ENCODE results near the gene UQCR11.
A peak's percentile ranks its signal among the peaks of the same experiment; 100 is the strongest.

Gene UQCR11

GRCh38 chr19:1636325-1637236 lies 31.3 kb upstream of the UQCR11 start:
- no peak for DNase-seq (ENCODE audit: low read depth in 4 of 4, low spot score in 1 of 4)

GRCh38 chr19:1634938-1635243 lies 29.6 kb upstream of the UQCR11 start:
- DNase-seq (ENCODE audit: low read depth in 4 of 4, low spot score in 1 of 4), result no peak

- DNase-seq (ENCODE audit: low read depth in 4 of 4, low spot score in 1 of 4), result no peak
These were observed 29.1 kb upstream of the UQCR11 start for GRCh38 chr19:1634242-1634937.

- DNase-seq (ENCODE audit: low read depth in 4 of 4, low spot score in 1 of 4), result no peak
These were observed 28.1 kb upstream of the UQCR11 start for GRCh38 chr19:1633269-1633826.

GRCh38 chr19:1632462-1633268 lies 27.4 kb upstream of the UQCR11 start:
- no peak for DNase-seq (ENCODE audit: low read depth in 4 of 4, low spot score in 1 of 4)

- no peak for DNase-seq (ENCODE audit: low read depth in 4 of 4, low spot score in 1 of 4)
These were observed 26.4 kb upstream of the UQCR11 start for GRCh38 chr19:1631557-1632100.

- no peak for DNase-seq (ENCODE audit: low read depth in 4 of 4, low spot score in 1 of 4)
These were observed 25.5 kb upstream of the UQCR11 start for GRCh38 chr19:1630811-1631210.

- DNase-seq (ENCODE audit: low read depth in 4 of 4, low spot score in 1 of 4), result no peak
These were observed 24.8 kb upstream of the UQCR11 start for GRCh38 chr19:1630012-1630411.

- no peak for DNase-seq (ENCODE audit: low read depth in 4 of 4, low spot score in 1 of 4)
These were observed 24.1 kb upstream of the UQCR11 start for GRCh38 chr19:1629256-1629808.

- no peak for DNase-seq (ENCODE audit: low read depth in 4 of 4, low spot score in 1 of 4)
These were observed 21.9 kb upstream of the UQCR11 start for GRCh38 chr19:1627194-1627593.

GRCh38 chr19:1626417-1627010 lies 21.3 kb upstream of the UQCR11 start:
- DNase-seq (ENCODE audit: low read depth in 4 of 4, low spot score in 1 of 4), result no peak

GRCh38 chr19:1624458-1624857 lies 19.2 kb upstream of the UQCR11 start:
- peak in 2 of 4 experiments; percentile 30 to 36 for DNase-seq (ENCODE audit: low read depth in 4 of 4, low spot score in 1 of 4)

- DNase-seq (ENCODE audit: low read depth in 4 of 4, low spot score in 1 of 4), result no peak
These were observed 17.3 kb upstream of the UQCR11 start for GRCh38 chr19:1622541-1622940.

- no peak for DNase-seq (ENCODE audit: low read depth in 4 of 4, low spot score in 1 of 4)
These were observed 16.7 kb upstream of the UQCR11 start for GRCh38 chr19:1622007-1622406.

- no peak for DNase-seq (ENCODE audit: low read depth in 4 of 4, low spot score in 1 of 4)
These were observed 16.3 kb upstream of the UQCR11 start for GRCh38 chr19:1621574-1621973.

- DNase-seq (ENCODE audit: low read depth in 4 of 4, low spot score in 1 of 4), result no peak
These were observed 15.8 kb upstream of the UQCR11 start for GRCh38 chr19:1621021-1621420.

GRCh38 chr19:1620502-1620901 lies 15.2 kb upstream of the UQCR11 start:
- no peak for DNase-seq (ENCODE audit: low read depth in 4 of 4, low spot score in 1 of 4)

GRCh38 chr19:1619703-1620102 lies 14.4 kb upstream of the UQCR11 start:
- DNase-seq (ENCODE audit: low read depth in 4 of 4, low spot score in 1 of 4), result no peak

- no peak for DNase-seq (ENCODE audit: low read depth in 4 of 4, low spot score in 1 of 4)
These were observed 13.8 kb upstream of the UQCR11 start for GRCh38 chr19:1619094-1619439.

Measured in stimulated activated CD4-positive, alpha-beta T cell treated with anti-CD3 and anti-CD28 coated beads, Interleukin-1b, Interleukin-23, amount 100 ng/mL, for 24 hours (primary cell).